CD4-positive, alpha-beta memory T cell (primary cell): ENCODE data around the gene C16orf89. TPM values are rescaled to one million over a fixed set of nuclear protein-coding genes. Genes with fewer than 3 reads are reported as not detected.

ENCODE experiments used
- CTCF ChIA-PET: fragments of 350-600 bp; sonication (Branson Sonifier 250); formaldehyde crosslinking; loops from one replicate; lab custom pipeline; 2021; ENCODE audit warnings: inconsistent platforms; ENCODE audit not compliant: partially characterized antibody; lab: Charles Lee
- POLR2A ChIA-PET: fragments of 350-600 bp; sonication (Branson Sonifier 250); formaldehyde crosslinking; loops from one replicate; lab custom pipeline; 2021; ENCODE audit not compliant: partially characterized antibody; lab: Charles Lee
- DNase-seq, 5 donors: peaks; one replicate each; pipeline versions ENCODE4 v3.0.0 to v3.0.0-alpha.2; 2020 to 2022; ENCODE audit warnings: mixed read lengths in 1 of 5
- H3K27ac ChIP-seq: one replicate; pipeline ENCODE4 v1.7.0; 2013; ENCODE audit warnings: low read depth, low read length
- H3K27me3 ChIP-seq: 2 replicates; pipeline ENCODE4 v1.7.0; 2013; ENCODE audit warnings: mild to moderate bottlenecking, low read length, moderate library complexity; ENCODE audit not compliant: insufficient read depth
- H3K36me3 ChIP-seq: 2 replicates; pipeline ENCODE4 v1.7.0; 2013; ENCODE audit warnings: mild to moderate bottlenecking, low read length, moderate library complexity; ENCODE audit not compliant: insufficient read depth
- H3K4me1 ChIP-seq: 2 replicates; pipeline ENCODE4 v1.7.0; 2013; ENCODE audit warnings: mild to moderate bottlenecking, low read length, moderate library complexity; ENCODE audit not compliant: insufficient read depth
- H3K4me3 ChIP-seq, 2 donors: one replicate each; pipeline ENCODE4 v1.7.0; 2013; ENCODE audit warnings: low read length in 2 of 2, mild to moderate bottlenecking in 1 of 2
- H3K9me3 ChIP-seq, 2 donors: one replicate each; pipeline ENCODE4 v1.7.0; 2013; ENCODE audit warnings: low read length in 2 of 2, control low read depth in 1 of 2; ENCODE audit not compliant: control insufficient read depth in 1 of 2
- H3K27ac Mint-ChIP-seq, 7 donors: one replicate each; pipeline ENCODE4 v1.8.0; 2020 to 2021; ENCODE audit warnings: mixed read lengths in 7 of 7, mild to moderate bottlenecking in 6 of 7, inconsistent platforms in 3 of 7, moderate library complexity in 3 of 7
- H3K27me3 Mint-ChIP-seq, 2 donors: one replicate each; pipeline ENCODE4 v1.8.0; 2020 to 2021; ENCODE audit warnings: mixed read lengths in 2 of 2
- H3K36me3 Mint-ChIP-seq, 2 donors: one replicate each; pipeline ENCODE4 v1.8.0; 2020 to 2021; ENCODE audit warnings: mixed read lengths in 2 of 2, inconsistent platforms in 1 of 2, mild to moderate bottlenecking in 1 of 2
- H3K4me1 Mint-ChIP-seq, 4 donors: one replicate each; pipeline ENCODE4 v1.8.0; 2020 to 2021; ENCODE audit warnings: mixed read lengths in 4 of 4, mild to moderate bottlenecking in 1 of 4
- H3K4me3 Mint-ChIP-seq, 8 donors: one replicate each; pipeline ENCODE4 v1.8.0; 2020 to 2021; ENCODE audit warnings: mixed read lengths in 8 of 8, mild to moderate bottlenecking in 7 of 8, moderate library complexity in 6 of 8, inconsistent platforms in 3 of 8
- H3K9me3 Mint-ChIP-seq, 8 donors: one replicate each; pipeline ENCODE4 v1.8.0; 2020 to 2021; ENCODE audit warnings: mixed read lengths in 8 of 8, mild to moderate bottlenecking in 5 of 8, inconsistent platforms in 3 of 8, moderate library complexity in 1 of 8
- intact Hi-C: fragments of 100-400 bp; cut with micrococcal nuclease; formaldehyde crosslinking; loops from one replicate; pipeline ENCODE4 v1.15.1; 2023
- polyA plus RNA-seq, 2 donors: library from polyadenylated mRNA; unstranded; fragments of 300-500 nt; fragmentation: Illumina TruSeq; gene quantifications; one replicate each; pipeline ENCODE4 v1.2.3, GENCODE V29; 2021
- total RNA-seq, 2 experiments: library from RNA; stranded (reverse); gene quantifications; one replicate each; pipeline ENCODE4 v1.2.3, GENCODE V29; 2021

Gene C16orf89
- total and polyA plus RNA-seq, 4 experiments from 2014 or later = not detected

GRCh38 chr16:5003828-5004227, 61.9 kb downstream of the C16orf89 start:
- Histone ChIP-seq H3K4me3 (no peak overlapping the region), H3K27ac (no peak overlapping the region), H3K4me1 (no peaks in the 10 kb centered on the region), H3K36me3 (no peaks in the 10 kb centered on the region), H3K9me3 (no peaks in the 10 kb centered on the region), H3K27me3 (no peaks in the 10 kb centered on the region)
- Mint-ChIP-seq H3K27me3 (peaks cover 6 to 17% of the 10 kb centered on the region in 2 donors), H3K27ac (no peak overlapping the region), H3K4me1 (no peaks in the 10 kb centered on the region), H3K36me3 (no peaks in the 10 kb centered on the region), H3K9me3 (peaks cover 0 to 2% (median 0%) of the 10 kb centered on the region in 8 donors), H3K4me3 (no peak overlapping the region)
- no peak for DNase-seq
- ChIA-PET CTCF (no interaction called here), POLR2A (no interaction called here)
- intact Hi-C loops = no loop called here

- peaks cover 6 to 19% of the 10 kb centered on the region in 2 donors for H3K27me3 Mint-ChIP-seq
- Histone ChIP-seq H3K4me3 (no peak overlapping the region), H3K36me3 (no peaks in the 10 kb centered on the region), H3K4me1 (no peaks in the 10 kb centered on the region), H3K27me3 (no peaks in the 10 kb centered on the region), H3K9me3 (no peaks in the 10 kb centered on the region), H3K27ac (no peak overlapping the region)
- ChIA-PET POLR2A (no interaction called here), CTCF (no interaction called here)
- intact Hi-C loops = no loop called here
- H3K9me3 Mint-ChIP-seq = peaks cover 0 to 2% (median 0%) of the 10 kb centered on the region in 8 donors
- no peaks in the 10 kb centered on the region for H3K36me3 Mint-ChIP-seq
- H3K4me1 Mint-ChIP-seq = no peaks in the 10 kb centered on the region
- H3K27ac Mint-ChIP-seq = no peak overlapping the region
- no peak for DNase-seq
- H3K4me3 Mint-ChIP-seq = no peak overlapping the region
These were observed 62.5 kb downstream of the C16orf89 start for GRCh38 chr16:5003211-5003610.

- no peak overlapping the region for H3K4me3 Mint-ChIP-seq
- Histone ChIP-seq H3K27me3 (no peaks in the 10 kb centered on the region), H3K9me3 (no peaks in the 10 kb centered on the region), H3K4me1 (no peaks in the 10 kb centered on the region), H3K36me3 (no peaks in the 10 kb centered on the region), H3K27ac (no peak overlapping the region), H3K4me3 (no peak overlapping the region)
- H3K27ac Mint-ChIP-seq = no peak overlapping the region
- no peaks in the 10 kb centered on the region for H3K36me3 Mint-ChIP-seq
- intact Hi-C loops = no loop called here
- peaks cover 7 to 20% of the 10 kb centered on the region in 2 donors for H3K27me3 Mint-ChIP-seq
- no peaks in the 10 kb centered on the region for H3K4me1 Mint-ChIP-seq
- peaks cover 0 to 2% (median 0%) of the 10 kb centered on the region in 8 donors for H3K9me3 Mint-ChIP-seq
- ChIA-PET CTCF (no interaction called here), POLR2A (no interaction called here)
- DNase-seq = no peak
These were observed 63.0 kb downstream of the C16orf89 start for GRCh38 chr16:5002699-5003143.

GRCh38 chr16:5001986-5002385, 63.8 kb downstream of the C16orf89 start:
- H3K4me1 Mint-ChIP-seq = no peaks in the 10 kb centered on the region
- CTCF ChIA-PET = no interaction called here
- POLR2A ChIA-PET = no interaction called here
- no peak overlapping the region for H3K27ac Mint-ChIP-seq
- Histone ChIP-seq H3K27me3 (no peaks in the 10 kb centered on the region), H3K4me3 (no peak overlapping the region), H3K27ac (no peak overlapping the region), H3K36me3 (no peaks in the 10 kb centered on the region), H3K9me3 (no peaks in the 10 kb centered on the region), H3K4me1 (no peaks in the 10 kb centered on the region)
- peaks cover 12 to 26% of the 10 kb centered on the region in 2 donors for H3K27me3 Mint-ChIP-seq
- intact Hi-C loops = no loop called here
- no peak for DNase-seq
- peaks cover 0 to 2% (median 0%) of the 10 kb centered on the region in 8 donors for H3K9me3 Mint-ChIP-seq
- H3K36me3 Mint-ChIP-seq = no peaks in the 10 kb centered on the region
- H3K4me3 Mint-ChIP-seq = no peak overlapping the region

- H3K9me3 Mint-ChIP-seq = peaks cover 0 to 2% (median 0%) of the 10 kb centered on the region in 8 donors
- no peak for DNase-seq
- no peak overlapping the region for H3K4me3 ChIP-seq
- ChIA-PET CTCF (no interaction called here), POLR2A (no interaction called here)
- H3K4me1 ChIP-seq = no peaks in the 10 kb centered on the region
- no peaks in the 10 kb centered on the region for H3K4me1 Mint-ChIP-seq
- H3K9me3 ChIP-seq = no peaks in the 10 kb centered on the region
- peaks cover 12 to 29% of the 10 kb centered on the region in 2 donors for H3K27me3 Mint-ChIP-seq
- intact Hi-C loops = no loop called here
- no peak overlapping the region for H3K27ac ChIP-seq
- no peaks in the 10 kb centered on the region for H3K36me3 Mint-ChIP-seq
- H3K27me3 ChIP-seq = no peaks in the 10 kb centered on the region
- H3K4me3 Mint-ChIP-seq = no peak overlapping the region
- H3K27ac Mint-ChIP-seq = no peak overlapping the region
- no peaks in the 10 kb centered on the region for H3K36me3 ChIP-seq
These were observed 64.2 kb downstream of the C16orf89 start for GRCh38 chr16:5001571-5001970.

- Histone ChIP-seq H3K4me3 (no peak overlapping the region), H3K27me3 (no peaks in the 10 kb centered on the region), H3K27ac (no peak overlapping the region), H3K4me1 (no peaks in the 10 kb centered on the region), H3K9me3 (no peaks in the 10 kb centered on the region), H3K36me3 (no peaks in the 10 kb centered on the region)
- Mint-ChIP-seq H3K4me1 (no peaks in the 10 kb centered on the region), H3K36me3 (no peaks in the 10 kb centered on the region), H3K27me3 (peaks cover 13 to 26% of the 10 kb centered on the region in 2 donors), H3K9me3 (peaks cover 0 to 2% (median 0%) of the 10 kb centered on the region in 8 donors), H3K4me3 (no peak overlapping the region), H3K27ac (no peak overlapping the region)
- intact Hi-C loops = no loop called here
- ChIA-PET CTCF (no interaction called here), POLR2A (no interaction called here)
- no peak for DNase-seq
These were observed 65.2 kb downstream of the C16orf89 start for GRCh38 chr16:5000573-5001001.

GRCh38 chr16:4994719-4995434, 70.9 kb downstream of the C16orf89 start:
- H3K27me3 ChIP-seq = peaks cover 4% of the 10 kb centered on the region
- Mint-ChIP-seq H3K27ac (no peak overlapping the region), H3K27me3 (peaks cover 18 to 27% of the 10 kb centered on the region in 2 donors)

More at GRCh38 chr16:4994719-4995434, 70.9 kb downstream of the C16orf89 start:
- H3K9me3 Mint-ChIP-seq = peaks cover 0 to 2% (median 0%) of the 10 kb centered on the region in 8 donors
- H3K4me1 ChIP-seq = no peaks in the 10 kb centered on the region
- intact Hi-C loops = no loop called here
- H3K9me3 ChIP-seq = no peaks in the 10 kb centered on the region
- no peaks in the 10 kb centered on the region for H3K4me1 Mint-ChIP-seq
- no peak overlapping the region for H3K27ac ChIP-seq
- ChIA-PET CTCF (no interaction called here), POLR2A (no interaction called here)
- H3K36me3 ChIP-seq = no peaks in the 10 kb centered on the region
- H3K4me3 ChIP-seq = no peak overlapping the region
- no peak for DNase-seq
- no peaks in the 10 kb centered on the region for H3K36me3 Mint-ChIP-seq
- no peak overlapping the region for H3K4me3 Mint-ChIP-seq
